HUES48 (cell line): ENCODE measurements around the gene PDGFRB.

Experiments
- H3K27ac ChIP-seq: one replicate; pipeline ENCODE4 v1.7.0; 2013; ENCODE audit warnings: low read depth, low read length, inconsistent platforms
- H3K27me3 ChIP-seq: 2 replicates; pipeline ENCODE4 v1.6.1; 2013; ENCODE audit warnings: mild to moderate bottlenecking, low read length; ENCODE audit not compliant: control insufficient read depth, insufficient read depth
- H3K36me3 ChIP-seq: 2 replicates; pipeline ENCODE4 v1.6.1; 2013; ENCODE audit warnings: low read length; ENCODE audit not compliant: control insufficient read depth, insufficient read depth
- H3K4me1 ChIP-seq: 2 replicates; pipeline ENCODE4 v1.6.1; 2013; ENCODE audit warnings: mild to moderate bottlenecking, low read length; ENCODE audit not compliant: control insufficient read depth, insufficient read depth
- H3K4me3 ChIP-seq: 2 replicates; pipeline ENCODE4 v1.5.1; 2013; ENCODE audit warnings: mild to moderate bottlenecking, low read depth, low read length
- H3K9ac ChIP-seq: 2 replicates; pipeline ENCODE4 v1.6.1; 2013; ENCODE audit warnings: mild to moderate bottlenecking, low read depth, low read length, moderate library complexity
- H3K9me3 ChIP-seq: 2 replicates; pipeline ENCODE4 v1.6.1; 2013; ENCODE audit warnings: low read length; ENCODE audit not compliant: control insufficient read depth, insufficient read depth

PDGFRB gene

GRCh38 chr5:150136305-150137167, 19.1 kb downstream of the PDGFRB start:
- Histone ChIP-seq H3K9ac (no peak overlapping the region), H3K36me3 (no peaks in the 10 kb centered on the region)

GRCh38 chr5:150135557-150136304, 19.9 kb downstream of the PDGFRB start:
- peaks cover 41% of the 10 kb centered on the region for H3K4me1 ChIP-seq
- peaks cover 36% of the 10 kb centered on the region for H3K27me3 ChIP-seq
- H3K9me3 ChIP-seq = no peaks in the 10 kb centered on the region
- no peak overlapping the region for H3K4me3 ChIP-seq
- H3K36me3 ChIP-seq = no peaks in the 10 kb centered on the region
- H3K27ac ChIP-seq = no peak overlapping the region
- H3K9ac ChIP-seq = no peak overlapping the region

More at GRCh38 chr5:150136305-150137167, 19.1 kb downstream of the PDGFRB start:
- H3K4me1 ChIP-seq = peaks cover 33% of the 10 kb centered on the region
- peaks cover 28% of the 10 kb centered on the region for H3K27me3 ChIP-seq
- no peaks in the 10 kb centered on the region for H3K9me3 ChIP-seq
- H3K4me3 ChIP-seq = no peak overlapping the region
- peak overlapping the region; percentile 60 for H3K27ac ChIP-seq

DNA sequence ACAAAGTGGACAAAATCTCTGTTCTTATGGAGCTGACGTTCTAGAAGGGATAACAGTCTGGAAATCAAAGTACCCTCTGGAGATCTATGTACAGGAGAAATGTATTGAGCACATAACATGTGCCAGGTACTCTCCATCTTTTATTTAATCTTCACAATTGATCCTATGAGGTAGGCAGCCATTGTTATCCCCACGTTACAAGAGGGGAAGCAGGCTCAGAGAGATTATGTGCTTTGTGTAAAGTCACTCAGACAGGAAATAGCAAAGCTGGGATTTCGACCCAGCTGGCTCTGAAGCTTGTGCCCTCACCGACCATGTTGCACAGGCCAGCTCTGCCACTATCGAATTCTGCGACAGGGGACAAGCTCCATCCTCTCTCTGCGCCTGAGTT, 21.5 kb downstream of the PDGFRB start:
- no peak overlapping the region for H3K4me3 ChIP-seq
- H3K27ac ChIP-seq = no peak overlapping the region
- no peaks in the 10 kb centered on the region for H3K9me3 ChIP-seq
- H3K27me3 ChIP-seq = peaks cover 45% of the 10 kb centered on the region
- no peaks in the 10 kb centered on the region for H3K36me3 ChIP-seq
- H3K4me1 ChIP-seq = peaks cover 43% of the 10 kb centered on the region
- H3K9ac ChIP-seq = no peak overlapping the region

- no peak overlapping the region for H3K4me3 ChIP-seq
- no peaks in the 10 kb centered on the region for H3K36me3 ChIP-seq
- no peaks in the 10 kb centered on the region for H3K9me3 ChIP-seq
- no peak overlapping the region for H3K27ac ChIP-seq
- H3K9ac ChIP-seq = no peak overlapping the region
- H3K4me1 ChIP-seq = peaks cover 38% of the 10 kb centered on the region
- peaks cover 45% of the 10 kb centered on the region for H3K27me3 ChIP-seq
Observed at GRCh38 chr5:150133581-150134197, 22.0 kb downstream of the PDGFRB start.

GRCh38 chr5:150132740-150133139, 22.9 kb downstream of the PDGFRB start:
- H3K9me3 ChIP-seq = no peaks in the 10 kb centered on the region
- no peak overlapping the region for H3K9ac ChIP-seq
- no peak overlapping the region for H3K27ac ChIP-seq
- no peak overlapping the region for H3K4me3 ChIP-seq
- H3K27me3 ChIP-seq = peaks cover 45% of the 10 kb centered on the region
- peaks cover 29% of the 10 kb centered on the region for H3K4me1 ChIP-seq
- no peaks in the 10 kb centered on the region for H3K36me3 ChIP-seq

GRCh38 chr5:150131978-150132694, 23.5 kb downstream of the PDGFRB start:
- Histone ChIP-seq H3K4me1 (peaks cover 24% of the 10 kb centered on the region), H3K36me3 (no peaks in the 10 kb centered on the region), H3K9me3 (no peaks in the 10 kb centered on the region), H3K9ac (no peak overlapping the region), H3K27ac (no peak overlapping the region), H3K27me3 (peaks cover 45% of the 10 kb centered on the region), H3K4me3 (no peak overlapping the region)

DNA sequence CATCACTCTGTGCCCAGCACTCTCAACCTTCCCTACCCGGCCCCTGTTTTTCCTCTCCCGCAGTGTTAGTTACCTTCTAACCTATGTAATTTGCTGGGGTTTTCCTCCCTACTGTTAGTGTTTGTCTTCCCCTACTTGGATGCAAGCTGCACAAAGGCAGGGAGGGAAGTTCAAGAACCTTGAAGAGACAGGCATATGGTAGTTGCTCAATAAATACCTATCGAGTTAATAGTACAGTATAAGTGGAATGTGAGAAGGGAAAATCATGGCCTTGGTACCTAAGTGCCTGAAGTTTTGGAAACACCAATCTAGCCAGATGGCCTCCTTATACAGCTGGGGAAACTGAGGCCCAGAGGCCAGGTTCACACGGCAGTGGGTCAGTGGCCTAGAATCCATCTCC, 24.2 kb downstream of the PDGFRB start:
- H3K4me3 ChIP-seq = no peak overlapping the region
- no peaks in the 10 kb centered on the region for H3K9me3 ChIP-seq
- H3K4me1 ChIP-seq = peaks cover 19% of the 10 kb centered on the region
- peaks cover 45% of the 10 kb centered on the region for H3K27me3 ChIP-seq
- H3K27ac ChIP-seq = no peak overlapping the region
- H3K9ac ChIP-seq = 0 out of 2 replicates have a peak overlapping the region, but pooled peaks have one; percentile 8
- H3K36me3 ChIP-seq = no peaks in the 10 kb centered on the region

DNA sequence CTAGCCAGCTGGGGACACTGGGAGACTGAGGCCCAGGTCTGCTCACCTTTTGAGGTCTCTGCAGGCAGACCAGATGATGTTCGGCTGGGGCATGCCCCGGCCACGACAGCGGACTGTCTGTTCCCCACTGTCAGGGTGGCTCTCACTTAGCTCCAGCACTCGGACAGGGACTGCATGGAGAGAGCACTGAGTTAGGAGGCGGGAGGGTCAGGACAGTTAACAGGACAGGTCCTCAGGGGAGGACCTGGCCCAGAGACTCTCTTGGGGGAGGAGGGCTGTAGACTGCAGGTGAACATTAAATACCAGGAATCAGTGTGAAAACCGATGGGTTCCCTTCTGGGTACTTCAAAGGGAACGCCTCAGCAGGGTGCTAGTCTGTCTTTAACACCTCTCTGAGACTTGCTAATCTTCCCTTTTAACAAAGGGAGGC, 25.1 kb downstream of the PDGFRB start:
- Histone ChIP-seq H3K9me3 (no peaks in the 10 kb centered on the region), H3K27ac (peak overlapping the region; percentile 26), H3K36me3 (no peaks in the 10 kb centered on the region), H3K4me1 (peaks cover 16% of the 10 kb centered on the region), H3K27me3 (peaks cover 45% of the 10 kb centered on the region), H3K4me3 (no peak overlapping the region), H3K9ac (no peak overlapping the region)

- Histone ChIP-seq H3K27me3 (peaks cover 43% of the 10 kb centered on the region), H3K9me3 (no peaks in the 10 kb centered on the region), H3K27ac (peak overlapping the region; percentile 26), H3K36me3 (no peaks in the 10 kb centered on the region), H3K4me1 (peaks cover 16% of the 10 kb centered on the region), H3K4me3 (no peak overlapping the region), H3K9ac (no peak overlapping the region)
Observed at GRCh38 chr5:150129813-150130492, 25.7 kb downstream of the PDGFRB start.

- Histone ChIP-seq H3K27me3 (peaks cover 39% of the 10 kb centered on the region), H3K36me3 (no peaks in the 10 kb centered on the region), H3K27ac (no peak overlapping the region), H3K4me3 (no peak overlapping the region), H3K9ac (no peak overlapping the region), H3K9me3 (no peaks in the 10 kb centered on the region), H3K4me1 (peaks cover 16% of the 10 kb centered on the region)
Observed at GRCh38 chr5:150129454-150129812, 26.2 kb downstream of the PDGFRB start.
